ENCODE results near the gene CASD1.

- TF ChIP-seq CTCF (IDR thresholded peaks at IDR 0.05) (no peak), EZH2 (IDR thresholded peaks at IDR 0.05) (no peak), EZH2phosphoT487 (IDR thresholded peaks at IDR 0.05) (peak; percentile 70)
Observed at GRCh38 chr7:94588075-94588474, 78.5 kb downstream of the CASD1 start.
